T-cell (primary cell): Measurements from ENCODE around the gene PGAP6. TPM values are rescaled to one million over a fixed set of nuclear protein-coding genes. Genes with fewer than 3 reads are reported as not detected.
A peak's percentile ranks its signal among the peaks of the same experiment; 100 is the strongest.

Experiments used
- ATAC-seq, 4 experiments: fragments of 200-7000 bp in 3 of 4; fragments of 150-1000 bp in 1 of 4; cut with Tn5 transposase; replicated peaks in 1 of 4; 1 replicate in 3 of 4; 2 replicates in 1 of 4; pipeline ENCODE4 v1.10.0; 2021; ENCODE audit warnings: moderate library complexity in 3 of 4, mild to moderate bottlenecking in 2 of 4, moderate number of reproducible peaks in 1 of 4
- CTCF ChIA-PET, 2 donors: fragments of 300-600 bp; sonication (Branson Sonifier 250); formaldehyde crosslinking; loops; one replicate each; lab custom pipeline; 2022; ENCODE audit warnings: antibody characterized with exemption in 2 of 2; lab: Charles Lee
- POLR2A ChIA-PET, 2 donors: fragments of 300-600 bp; sonication (Branson Sonifier 250); formaldehyde crosslinking; loops; one replicate each; lab custom pipeline; 2022; ENCODE audit warnings: antibody characterized with exemption in 2 of 2; lab: Charles Lee
- DNase-seq, 35 experiments: peaks; one replicate each; pipeline versions ENCODE4 v3.0.0 to v3.0.0-alpha.2; 2013 to 2023
- H3K27ac ChIP-seq: one replicate; pipeline ENCODE4 v1.5.1; 2013; ENCODE audit warnings: low read length
- H3K27me3 ChIP-seq, 2 experiments: replicated peaks in 1 of 2; 1 replicate in 1 of 2; 2 replicates in 1 of 2; pipeline versions ENCODE4 v1.6.1 to v1.7.0; 2013; ENCODE audit warnings: low read length in 1 of 2, mixed read lengths in 1 of 2; ENCODE audit not compliant: control insufficient read depth in 2 of 2, insufficient read depth in 2 of 2; ENCODE audit errors: extremely low read depth in 1 of 2
- H3K36me3 ChIP-seq, 2 donors: 1 replicate in 1 of 2; 2 replicates in 1 of 2; pipeline versions ENCODE4 v1.6.1 to v1.7.0; 2013; ENCODE audit warnings: low read length in 1 of 2; ENCODE audit not compliant: control insufficient read depth in 2 of 2, insufficient read depth in 1 of 2; ENCODE audit errors: extremely low read depth in 1 of 2
- H3K4me1 ChIP-seq, 2 experiments: 1 replicate in 1 of 2; 2 replicates in 1 of 2; pipeline versions ENCODE4 v1.6.1 to v1.7.0; 2013; ENCODE audit warnings: low read length in 2 of 2, mixed read lengths in 1 of 2; ENCODE audit not compliant: insufficient read depth in 2 of 2, control insufficient read depth in 1 of 2; ENCODE audit errors: extremely low read depth in 1 of 2
- H3K4me3 ChIP-seq, 2 donors: 1 replicate in 1 of 2; 2 replicates in 1 of 2; pipeline versions ENCODE4 v1.5.1 to v1.7.0; 2013; ENCODE audit warnings: mild to moderate bottlenecking in 2 of 2, low read length in 1 of 2, moderate library complexity in 1 of 2; ENCODE audit not compliant: control insufficient read depth in 1 of 2; ENCODE audit errors: extremely low read depth in 1 of 2
- H3K9me3 ChIP-seq: 2 replicates; pipeline ENCODE4 v1.7.0; 2013
- H3K27ac Mint-ChIP-seq, 2 donors: one replicate each; pipeline ENCODE4 v1.8.0; 2020 to 2021; ENCODE audit warnings: mild to moderate bottlenecking in 2 of 2, mixed read lengths in 2 of 2
- H3K27me3 Mint-ChIP-seq, 2 donors: one replicate each; pipeline ENCODE4 v1.8.0; 2021 to 2022; ENCODE audit warnings: mixed read lengths in 2 of 2
- H3K36me3 Mint-ChIP-seq: one replicate; pipeline ENCODE4 v1.8.0; 2021; ENCODE audit warnings: mixed read lengths
- H3K4me1 Mint-ChIP-seq, 3 donors: one replicate each; pipeline ENCODE4 v1.8.0; 2020 to 2022; ENCODE audit warnings: mixed read lengths in 3 of 3, mild to moderate bottlenecking in 1 of 3
- H3K4me3 Mint-ChIP-seq, 3 donors: one replicate each; pipeline ENCODE4 v1.8.0; 2020 to 2022; ENCODE audit warnings: mild to moderate bottlenecking in 3 of 3, mixed read lengths in 3 of 3, moderate library complexity in 3 of 3
- H3K9me3 Mint-ChIP-seq, 3 donors: one replicate each; pipeline ENCODE4 v1.8.0; 2020 to 2022; ENCODE audit warnings: mixed read lengths in 3 of 3
- WGBS: methylation state at CpG from one replicate; pipeline ENCODE4 v1.1.5; 2013; ENCODE audit warnings: missing lambda C conversion rate; ENCODE audit not compliant: insufficient coverage; 5-methylcytosine and 5-hydroxymethylcytosine counted together
- total RNA-seq, 35 experiments: library from RNA in 6 of 35; stranded (reverse) in 6 of 35; fragments of 120-200 nt in 1 of 35; gene quantifications; one replicate each; pipeline versions ENCODE4 v1.2.1 to v1.2.4 and lab custom pipeline; 2013 to 2026

Gene PGAP6
- total RNA-seq, 5 donors from 2014 or later (not counting 1 experiment from before 2014, with no cell fraction given) = 34.9 to 143 (median 122) TPM

- peaks cover 17 to 43% of the 10 kb centered on the region in 2 donors for H3K36me3 ChIP-seq
- H3K36me3 Mint-ChIP-seq = peaks cover 15% of the 10 kb centered on the region
- H3K4me1 Mint-ChIP-seq = peaks cover 15 to 24% (median 18%) of the 10 kb centered on the region in 3 donors
Observed at GRCh38 chr16:369866-370436, 11.8 kb downstream of the PGAP6 start.

GRCh38 chr16:369275-369865 is 12.4 kb downstream of the PGAP6 start:
- H3K36me3 ChIP-seq = peaks cover 14 to 37% of the 10 kb centered on the region in 2 donors
- POLR2A ChIA-PET = no interaction called here
- H3K4me3 ChIP-seq = peak overlapping the region in 1 of 2 donors; percentile 26
- no peaks in the 10 kb centered on the region for H3K27me3 Mint-ChIP-seq
- no peaks in the 10 kb centered on the region for H3K9me3 Mint-ChIP-seq
- H3K27me3 ChIP-seq = peaks cover 0 to 3% of the 10 kb centered on the region in 2 experiments
- peak overlapping the region in 1 of 2 donors; percentile 39 for H3K27ac Mint-ChIP-seq
- peaks cover 2 to 28% of the 10 kb centered on the region in 2 experiments for H3K4me1 ChIP-seq
- CTCF ChIA-PET = interaction anchor here in 1 of 2 donors (0.5 kb wide), 1 partner anchor 12 kb away, joined by 3 read pairs; no protein-coding TSS in a partner anchor
- ATAC-seq = no peak
- WGBS = 84% methylated on average over 20 of the region's 20 CpGs
- H3K36me3 Mint-ChIP-seq = peaks cover 15% of the 10 kb centered on the region
- no peak for DNase-seq
- H3K27ac ChIP-seq = no peak overlapping the region
- H3K9me3 ChIP-seq = no peaks in the 10 kb centered on the region
- H3K4me1 Mint-ChIP-seq = peaks cover 15 to 24% (median 18%) of the 10 kb centered on the region in 3 donors
- H3K4me3 Mint-ChIP-seq = peak overlapping the region; percentile 64 to 90 (median 68)

More at GRCh38 chr16:369866-370436, 11.8 kb downstream of the PGAP6 start:
- CTCF ChIA-PET = interaction anchor here in 1 of 2 donors (0.5 to 0.8 kb wide), 2 partner anchors 13 to 17 kb away, joined by 3 read pairs; no protein-coding TSS in a partner anchor
- H3K4me3 ChIP-seq = peak overlapping the region; percentile 26 to 29
- 73% methylated on average over 21 of the region's 44 CpGs for WGBS
- POLR2A ChIA-PET = interaction anchor here (0.5 to 1.0 kb wide), 5 partner anchors 11 to 594 kb away, joined by 3 to 6 read pairs (median 4); no protein-coding TSS in a partner anchor
- Mint-ChIP-seq H3K27ac (no peak overlapping the region), H3K9me3 (no peaks in the 10 kb centered on the region), H3K4me3 (peak overlapping the region; percentile 64 to 90 (median 68)), H3K27me3 (no peaks in the 10 kb centered on the region)
- no peak overlapping the region for H3K27ac ChIP-seq
- no peaks in the 10 kb centered on the region for H3K27me3 ChIP-seq
- H3K9me3 ChIP-seq = no peaks in the 10 kb centered on the region
- DNase-seq (no peak), ATAC-seq (no peak)
- H3K4me1 ChIP-seq = peaks cover 2 to 28% of the 10 kb centered on the region in 2 experiments

DNA sequence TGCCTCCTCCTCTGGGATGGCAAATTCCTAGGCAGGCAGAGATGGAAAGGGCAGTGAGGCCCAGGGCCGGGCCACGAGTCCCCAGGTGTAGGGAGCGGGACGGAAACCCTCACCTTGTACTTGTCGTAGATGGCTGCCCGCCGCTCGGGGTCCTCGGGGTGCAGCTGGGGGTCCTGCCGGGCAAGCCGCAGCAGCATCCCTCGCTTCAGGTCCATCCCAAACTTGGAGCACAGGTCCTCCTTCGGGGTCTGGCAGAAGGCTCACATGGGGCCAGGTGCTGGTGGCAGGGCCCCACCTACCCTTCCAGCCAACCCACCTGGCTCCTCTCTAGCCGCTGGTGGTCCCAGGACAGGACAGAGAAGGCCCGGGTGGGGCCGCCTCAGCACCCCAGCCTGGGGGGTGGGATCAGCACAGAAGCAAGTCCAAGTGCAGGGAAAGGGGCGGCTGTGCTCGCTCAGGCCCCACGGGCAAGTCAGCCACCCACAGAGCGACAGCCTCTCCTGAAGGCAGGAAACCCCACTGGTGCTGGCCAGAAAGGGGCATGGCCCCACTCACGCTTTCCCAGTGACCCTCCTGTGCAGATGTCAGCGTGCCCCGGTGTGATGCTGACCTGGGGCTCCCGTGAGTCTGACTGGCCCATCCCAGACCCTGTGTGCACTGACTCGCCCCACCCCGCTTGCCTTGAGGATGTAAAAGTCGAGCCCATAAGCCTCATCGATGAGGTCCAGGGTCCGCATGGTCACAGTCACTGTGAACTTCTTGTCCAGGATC is 13.2 kb downstream of the PGAP6 start:
- peaks cover 12 to 30% of the 10 kb centered on the region in 2 donors for H3K36me3 ChIP-seq
- DNase-seq (no peak), ATAC-seq (no peak)
- CTCF ChIA-PET = no interaction called here
- no peaks in the 10 kb centered on the region for H3K9me3 Mint-ChIP-seq
- peaks cover 0 to 8% of the 10 kb centered on the region in 2 experiments for H3K27me3 ChIP-seq
- H3K4me1 Mint-ChIP-seq = peaks cover 15 to 23% (median 18%) of the 10 kb centered on the region in 3 donors
- no peak overlapping the region for H3K27ac Mint-ChIP-seq
- WGBS = 94% methylated on average over 29 of the region's 29 CpGs
- H3K27me3 Mint-ChIP-seq = peaks cover 0 to 2% of the 10 kb centered on the region in 2 donors
- no peak overlapping the region for H3K4me3 ChIP-seq
- no peak overlapping the region for H3K27ac ChIP-seq
- H3K36me3 Mint-ChIP-seq = peaks cover 15% of the 10 kb centered on the region
- no peak overlapping the region for H3K4me3 Mint-ChIP-seq
- no peaks in the 10 kb centered on the region for H3K9me3 ChIP-seq
- POLR2A ChIA-PET = no interaction called here
- H3K4me1 ChIP-seq = peaks cover 2 to 28% of the 10 kb centered on the region in 2 experiments

DNA sequence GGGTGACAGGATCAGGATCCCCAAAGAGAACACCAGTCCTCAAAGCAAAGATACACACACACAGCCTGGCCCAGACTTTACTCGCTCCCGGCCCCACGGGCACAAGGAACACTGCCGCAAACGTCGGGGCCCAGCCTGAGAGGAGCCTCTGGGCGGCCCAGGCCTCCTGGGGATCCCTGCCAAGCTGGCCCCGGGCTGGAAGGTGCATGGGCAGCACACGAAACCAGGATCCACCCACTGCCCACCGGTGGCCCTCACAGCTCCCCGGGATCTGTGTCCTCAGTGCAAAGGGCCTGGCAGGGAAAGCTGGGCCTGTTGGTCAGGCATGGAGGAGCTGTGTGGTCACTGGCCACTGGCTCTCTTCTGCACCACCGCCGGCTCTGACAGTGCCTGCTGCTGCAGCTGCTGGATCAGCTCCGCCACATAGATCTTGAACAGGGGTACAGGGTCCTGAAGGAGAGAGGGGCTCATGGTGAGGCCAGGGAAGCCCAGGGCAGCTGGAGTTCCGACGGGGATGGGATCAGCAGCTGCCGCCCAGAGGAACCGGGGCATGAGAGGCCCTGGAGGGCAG is 14.4 kb downstream of the PGAP6 start:
- 96% methylated on average over 16 of the region's 18 CpGs for WGBS
- no peak overlapping the region for H3K27ac Mint-ChIP-seq
- H3K4me1 Mint-ChIP-seq = peaks cover 16 to 20% (median 18%) of the 10 kb centered on the region in 3 donors
- Histone ChIP-seq H3K4me3 (no peak overlapping the region), H3K4me1 (peaks cover 2 to 30% of the 10 kb centered on the region in 2 experiments), H3K27me3 (peaks cover 0 to 17% of the 10 kb centered on the region in 2 experiments), H3K9me3 (no peaks in the 10 kb centered on the region), H3K27ac (no peak overlapping the region), H3K36me3 (peaks cover 1 to 20% of the 10 kb centered on the region in 2 donors)
- H3K36me3 Mint-ChIP-seq = peaks cover 12% of the 10 kb centered on the region
- POLR2A ChIA-PET = no interaction called here
- CTCF ChIA-PET = no interaction called here
- no peak for DNase-seq
- peaks cover 0 to 4% of the 10 kb centered on the region in 2 donors for H3K27me3 Mint-ChIP-seq
- no peak for ATAC-seq
- H3K9me3 Mint-ChIP-seq = no peaks in the 10 kb centered on the region
- H3K4me3 Mint-ChIP-seq = peak overlapping the region in 1 of 3 donors; percentile 24

GRCh38 chr16:366476-366875 is 15.3 kb downstream of the PGAP6 start:
- POLR2A ChIA-PET = no interaction called here
- Mint-ChIP-seq H3K27me3 (peaks cover 0 to 4% of the 10 kb centered on the region in 2 donors), H3K9me3 (no peaks in the 10 kb centered on the region), H3K4me3 (no peak overlapping the region), H3K4me1 (peaks cover 16 to 20% (median 19%) of the 10 kb centered on the region in 3 donors), H3K36me3 (peaks cover 8% of the 10 kb centered on the region), H3K27ac (no peak overlapping the region)
- CTCF ChIA-PET = no interaction called here
- Histone ChIP-seq H3K36me3 (peaks cover 0 to 11% of the 10 kb centered on the region in 2 donors), H3K4me3 (no peak overlapping the region), H3K27ac (no peak overlapping the region), H3K4me1 (peaks cover 2 to 36% of the 10 kb centered on the region in 2 experiments), H3K9me3 (no peaks in the 10 kb centered on the region), H3K27me3 (peaks cover 0 to 19% of the 10 kb centered on the region in 2 experiments)
- no peak for ATAC-seq
- WGBS = no CpG with 5 or more reads among the region's 10 CpGs
- no peak for DNase-seq
